ENCODE measurements around the gene ACTR3.

The ACTR3 gene

DNA sequence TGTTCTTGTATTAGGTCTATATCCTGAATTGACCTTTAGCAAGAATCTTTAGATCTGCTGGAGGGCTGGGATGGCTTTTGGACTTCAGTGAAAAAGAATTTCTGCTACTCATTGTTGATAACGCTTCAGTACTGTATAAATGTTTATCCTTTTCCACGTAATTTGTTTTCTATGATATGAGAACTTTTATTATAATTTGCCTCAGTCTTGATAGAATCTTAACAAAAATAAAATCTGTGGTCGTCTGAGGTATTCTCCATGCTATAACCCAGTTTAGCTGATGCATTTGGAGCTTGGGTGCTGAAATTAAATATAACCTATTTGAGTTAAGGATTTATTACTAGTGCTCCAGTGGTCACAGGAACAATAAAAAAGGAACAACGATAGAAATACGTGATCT lies 71.1 kb downstream of the ACTR3 start:
- no peak overlapping the region for H3K4me3 ChIP-seq (ENCODE audit: low read depth, low read length)
- TF ChIP-seq, protein P1, sequence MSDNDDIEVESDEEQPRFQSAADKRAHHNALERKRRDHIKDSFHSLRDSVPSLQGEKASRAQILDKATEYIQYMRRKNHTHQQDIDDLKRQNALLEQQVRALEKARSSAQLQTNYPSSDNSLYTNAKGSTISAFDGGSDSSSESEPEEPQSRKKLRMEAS (IDR thresholded peaks at IDR 0.05; ENCODE audit: low read depth, low read length): no peak
- TF ChIP-seq MYC (IDR thresholded peaks at IDR 0.05; ENCODE audit: low read depth, low read length): no peak
- TF ChIP-seq CTCF (IDR thresholded peaks at IDR 0.05; ENCODE audit: low read depth, low read length): no peak
- no peak for TF ChIP-seq POLR2A (IDR thresholded peaks at IDR 0.05; ENCODE audit: extremely low read depth, insufficient read length)
- no peak for DNase-seq (ENCODE audit: low read depth)

GRCh38 chr2:113962692-113963480 lies 73.0 kb downstream of the ACTR3 start:
- H3K4me3 ChIP-seq (ENCODE audit: low read depth, low read length): no peak overlapping the region
- no peak for TF ChIP-seq CTCF (IDR thresholded peaks at IDR 0.05; ENCODE audit: low read depth, low read length)
- TF ChIP-seq, protein P1 (IDR thresholded peaks at IDR 0.05; ENCODE audit: low read depth, low read length): no peak
- no peak for TF ChIP-seq MYC (IDR thresholded peaks at IDR 0.05; ENCODE audit: low read depth, low read length)
- TF ChIP-seq POLR2A (IDR thresholded peaks at IDR 0.05; ENCODE audit: extremely low read depth, insufficient read length): no peak
- DNase-seq (ENCODE audit: low read depth): no peak

GRCh38 chr2:113963965-113964364 lies 74.1 kb downstream of the ACTR3 start:
- H3K4me3 ChIP-seq (ENCODE audit: low read depth, low read length): no peak overlapping the region
- no peak for DNase-seq (ENCODE audit: low read depth)
- no peak for TF ChIP-seq CTCF (IDR thresholded peaks at IDR 0.05; ENCODE audit: low read depth, low read length)
- TF ChIP-seq, protein P1 (IDR thresholded peaks at IDR 0.05; ENCODE audit: low read depth, low read length): no peak
- no peak for TF ChIP-seq POLR2A (IDR thresholded peaks at IDR 0.05; ENCODE audit: extremely low read depth, insufficient read length)
- no peak for TF ChIP-seq MYC (IDR thresholded peaks at IDR 0.05; ENCODE audit: low read depth, low read length)

DNA sequence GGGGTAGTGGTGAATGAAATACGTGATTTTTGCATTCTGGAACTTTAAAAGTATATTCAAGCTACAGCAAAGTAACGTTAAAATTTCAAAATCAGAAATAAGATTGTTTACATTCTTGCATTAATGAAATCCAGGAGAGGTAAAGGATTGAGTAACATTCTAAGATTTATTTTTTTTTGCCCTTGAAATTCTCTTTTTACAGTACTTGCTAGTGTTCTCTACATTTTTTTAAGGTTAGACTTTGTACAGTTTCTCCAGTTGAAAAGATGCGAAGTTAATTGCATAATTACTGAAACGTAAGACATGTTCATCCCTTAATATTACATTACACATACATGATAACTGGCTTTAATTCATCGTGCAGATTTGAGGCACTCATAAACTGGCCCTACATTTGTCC lies 74.5 kb downstream of the ACTR3 start:
- TF ChIP-seq, protein P1 (IDR thresholded peaks at IDR 0.05; ENCODE audit: low read depth, low read length): no peak
- no peak overlapping the region for H3K4me3 ChIP-seq (ENCODE audit: low read depth, low read length)
- DNase-seq (ENCODE audit: low read depth): no peak

DNA sequence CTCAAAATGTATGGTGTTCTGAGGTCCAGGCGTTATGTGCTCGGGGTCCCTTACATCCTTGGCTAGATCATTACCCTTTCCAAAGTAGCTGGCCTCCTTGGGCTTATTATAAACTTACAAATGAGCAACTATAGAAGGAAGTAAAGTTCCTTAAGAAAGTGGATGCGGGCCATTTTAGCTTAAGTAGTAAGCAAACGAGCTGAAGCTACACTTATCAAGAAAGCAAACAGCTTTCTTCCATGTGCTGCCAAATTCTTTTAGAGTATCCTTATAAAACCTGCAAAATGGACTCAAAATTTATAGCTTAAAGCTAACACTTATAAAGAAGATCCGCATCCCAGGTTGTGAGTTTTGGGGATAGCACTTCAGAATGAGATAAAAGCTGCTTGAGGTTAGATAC lies 75.3 kb downstream of the ACTR3 start:
- no peak overlapping the region for H3K4me3 ChIP-seq (ENCODE audit: low read depth, low read length)
- TF ChIP-seq CTCF (IDR thresholded peaks at IDR 0.05; ENCODE audit: low read depth, low read length): no peak
- no peak for TF ChIP-seq POLR2A (IDR thresholded peaks at IDR 0.05; ENCODE audit: extremely low read depth, insufficient read length)
- TF ChIP-seq MYC (IDR thresholded peaks at IDR 0.05; ENCODE audit: low read depth, low read length): no peak
- TF ChIP-seq, protein P1 (IDR thresholded peaks at IDR 0.05; ENCODE audit: low read depth, low read length): no peak
- DNase-seq (ENCODE audit: low read depth): no peak

GRCh38 chr2:113965644-113966043 lies 75.8 kb downstream of the ACTR3 start:
- H3K4me3 ChIP-seq (ENCODE audit: low read depth, low read length): no peak overlapping the region
- DNase-seq (ENCODE audit: low read depth): peak; percentile 61
- TF ChIP-seq CTCF (IDR thresholded peaks at IDR 0.05; ENCODE audit: low read depth, low read length) (peak; percentile 64), POLR2A (IDR thresholded peaks at IDR 0.05; ENCODE audit: extremely low read depth, insufficient read length) (no peak), MYC (IDR thresholded peaks at IDR 0.05; ENCODE audit: low read depth, low read length) (no peak)
